ENCODE data around the gene PPM1H. TPM values are rescaled to one million over a fixed set of nuclear protein-coding genes. Genes with fewer than 3 reads are reported as not detected.
"Not testable (repeated sequence)": the region's sequence is repeated elsewhere in the genome, so short reads cannot be mapped to it uniquely, and the experiment has no call there.

Gene PPM1H
- polyA plus RNA-seq, 1 donor = 3.7 TPM

- DNase-seq = no peak
These were observed 258.2 kb downstream of the PPM1H start for GRCh38 chr12:62676521-62677307.

DNA sequence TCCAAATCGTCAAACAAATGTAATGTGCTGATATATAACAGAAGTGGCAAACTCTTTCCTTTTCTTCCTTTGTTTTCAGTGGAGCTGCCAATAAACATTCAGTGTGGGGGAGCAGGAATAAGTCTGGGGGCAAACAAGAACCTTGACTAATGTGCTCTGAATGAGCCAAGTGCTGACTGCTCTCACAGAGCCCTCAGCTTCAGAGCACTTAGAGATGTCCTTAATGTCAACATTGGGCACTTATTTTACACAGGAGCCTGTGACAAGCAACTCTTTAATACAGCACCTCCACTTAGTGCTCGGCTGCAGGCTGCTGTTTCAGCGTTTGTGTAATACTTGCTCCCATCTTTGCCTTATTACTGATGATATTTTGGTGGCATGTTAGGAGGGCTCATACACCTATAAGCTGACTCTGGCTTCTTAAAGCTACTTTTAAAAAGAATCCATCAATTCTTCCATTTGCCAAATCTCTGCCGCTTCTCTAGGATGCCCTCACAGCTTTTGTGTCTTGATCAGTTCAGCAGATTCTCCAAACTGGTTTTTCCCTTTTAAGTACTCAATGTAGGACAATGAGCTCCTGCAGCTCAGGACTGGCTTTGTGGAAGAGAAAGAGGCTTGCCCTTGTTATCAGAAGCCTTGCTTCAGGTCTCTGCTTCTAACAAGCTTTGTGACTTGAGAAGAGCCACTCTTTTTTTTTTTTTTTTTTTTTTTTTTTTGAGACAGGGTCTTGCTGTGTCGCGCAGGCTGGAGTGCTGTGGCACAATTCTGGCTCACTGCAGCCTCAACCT lies 261.7 kb downstream of the PPM1H start:
- DNase-seq = no peak

DNA sequence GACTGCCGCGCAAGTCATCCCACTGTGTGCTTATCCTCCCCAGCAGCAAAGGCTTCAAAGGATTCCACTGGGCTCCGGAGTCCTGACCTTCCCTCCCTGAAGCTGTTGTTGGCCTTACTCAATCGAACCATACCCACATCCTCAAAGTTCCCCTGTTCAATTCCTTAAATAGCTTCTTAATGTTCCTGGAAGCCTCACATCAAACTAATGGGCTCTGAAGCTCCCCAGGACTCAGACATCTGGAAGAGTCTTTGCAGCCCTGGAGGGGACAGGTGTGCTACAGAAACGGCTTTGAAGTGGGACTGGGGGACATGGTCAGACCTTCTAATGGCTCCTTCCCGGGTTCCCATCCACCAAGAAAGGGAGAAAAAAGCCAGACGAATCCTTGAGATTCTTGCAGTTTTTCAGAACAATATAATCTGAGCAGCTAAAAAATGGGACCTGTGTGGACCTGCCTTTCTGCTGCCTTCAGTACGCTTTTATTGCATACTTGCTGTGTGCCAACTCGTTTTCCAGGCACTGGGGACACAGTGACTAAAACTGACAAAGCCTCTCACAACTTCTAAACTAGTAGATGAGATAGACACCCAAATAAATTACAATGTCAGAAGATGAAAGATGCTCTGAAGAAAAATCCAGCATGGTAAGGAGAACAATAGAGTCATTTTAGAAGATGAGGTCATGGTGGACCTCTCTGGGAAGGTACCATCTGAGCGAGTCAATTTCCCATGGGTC lies 263.8 kb downstream of the PPM1H start:
- no peak for DNase-seq

DNA sequence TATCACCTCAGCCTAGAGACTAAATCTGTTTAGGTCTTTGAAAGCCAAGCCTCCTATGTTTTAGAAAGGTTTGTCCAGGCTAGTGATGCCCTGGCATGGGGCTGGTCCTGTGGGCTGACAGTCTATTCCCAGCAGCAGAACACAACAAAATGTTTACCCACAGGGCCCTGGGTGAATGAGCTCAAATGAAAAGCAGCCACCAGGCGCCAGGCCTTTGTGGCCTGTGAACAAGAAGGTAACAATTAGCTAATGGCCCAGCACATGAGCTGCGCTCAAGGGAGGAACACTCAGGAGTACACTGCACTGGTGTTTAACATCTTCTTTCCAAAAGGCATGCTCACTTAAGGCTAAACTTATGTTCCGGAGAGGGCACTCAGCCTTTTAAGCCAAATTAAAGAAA lies 266.2 kb downstream of the PPM1H start:
- no peak for DNase-seq

GRCh38 chr12:62664951-62665350 lies 270.0 kb downstream of the PPM1H start:
- not testable (repeated sequence) for DNase-seq

GRCh38 chr12:62660756-62661155 lies 274.2 kb downstream of the PPM1H start:
- DNase-seq = no peak

DNA sequence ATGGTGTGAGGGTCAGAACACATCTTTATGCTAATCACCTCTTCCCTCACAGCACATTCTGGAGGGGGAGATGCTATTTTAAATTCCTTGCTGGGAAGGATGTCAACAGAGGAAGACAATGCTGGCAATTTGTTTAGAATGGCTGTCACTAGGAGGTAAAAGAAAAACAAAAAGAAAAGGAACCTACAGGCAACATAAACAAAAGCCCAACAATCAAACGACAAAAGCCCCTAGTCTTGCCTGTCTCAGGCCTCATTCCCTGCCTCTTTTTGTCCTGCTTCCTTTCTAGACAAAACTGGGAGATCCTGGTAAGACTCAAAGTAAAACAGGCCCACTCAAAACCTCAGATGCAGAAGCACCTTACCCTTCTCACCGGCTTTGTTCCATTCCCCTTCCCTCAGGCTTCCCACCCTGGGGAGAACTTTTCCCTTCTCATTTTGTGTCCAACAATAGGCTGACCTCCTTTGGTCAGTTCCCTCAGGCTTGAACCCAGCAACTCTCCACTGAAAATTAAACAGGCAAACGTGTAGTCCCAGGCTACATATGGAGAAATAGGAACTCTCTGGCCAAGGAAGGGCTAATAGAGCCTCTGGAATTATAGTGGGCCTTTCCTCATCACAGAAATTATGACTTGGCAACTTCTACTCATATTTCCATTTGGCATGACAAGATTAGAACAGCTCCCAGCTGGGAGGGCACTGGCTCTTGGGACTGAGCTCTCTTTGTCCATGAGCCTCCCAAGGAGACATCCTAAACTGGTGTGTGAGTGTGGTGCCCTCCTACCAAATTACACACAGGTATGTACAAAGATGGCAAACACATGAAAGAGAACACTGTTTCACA lies 275.3 kb downstream of the PPM1H start:
- no peak for DNase-seq

- no peak for DNase-seq
These were observed 276.0 kb downstream of the PPM1H start for GRCh38 chr12:62658910-62659309.

DNA sequence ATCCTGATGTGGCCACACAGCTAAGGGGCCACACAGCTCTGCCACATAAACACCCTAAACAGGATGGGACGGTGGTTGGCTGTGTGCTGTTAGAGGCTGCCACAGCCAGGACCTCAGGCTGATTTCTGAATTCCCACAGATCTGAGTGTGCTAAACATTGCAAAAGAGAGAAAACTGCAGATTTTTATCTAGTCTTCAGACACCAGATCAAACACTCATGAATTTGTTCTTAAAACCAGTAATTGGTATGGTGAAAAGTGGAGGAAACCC lies 277.7 kb downstream of the PPM1H start:
- no peak for DNase-seq

GRCh38 chr12:62656591-62657362 lies 278.2 kb downstream of the PPM1H start:
- DNase-seq = no peak

DNA sequence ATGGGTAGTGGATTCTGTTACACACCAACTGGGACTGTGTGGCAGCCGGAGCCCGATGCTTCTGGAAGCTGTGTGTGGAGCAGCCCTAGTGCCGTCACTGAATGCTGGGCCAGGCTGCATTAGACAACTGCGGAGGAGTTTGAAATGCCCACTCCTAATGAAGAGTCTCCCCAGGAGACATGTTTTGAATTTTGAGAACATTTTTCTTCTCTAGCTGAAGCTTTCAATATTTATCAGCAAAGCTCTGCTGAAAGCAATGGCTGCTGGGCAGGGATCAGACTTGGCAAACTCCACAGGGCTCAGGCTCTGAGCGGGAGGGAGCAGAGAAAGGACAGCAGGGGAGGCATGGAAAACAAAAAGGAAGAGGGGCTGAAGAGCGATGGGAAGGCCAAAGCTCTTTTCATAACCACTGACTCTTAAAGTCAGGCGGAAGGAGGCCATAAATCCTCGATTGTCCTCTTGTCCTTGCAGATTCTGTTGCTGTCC lies 279.2 kb downstream of the PPM1H start:
- no peak for DNase-seq

DNA sequence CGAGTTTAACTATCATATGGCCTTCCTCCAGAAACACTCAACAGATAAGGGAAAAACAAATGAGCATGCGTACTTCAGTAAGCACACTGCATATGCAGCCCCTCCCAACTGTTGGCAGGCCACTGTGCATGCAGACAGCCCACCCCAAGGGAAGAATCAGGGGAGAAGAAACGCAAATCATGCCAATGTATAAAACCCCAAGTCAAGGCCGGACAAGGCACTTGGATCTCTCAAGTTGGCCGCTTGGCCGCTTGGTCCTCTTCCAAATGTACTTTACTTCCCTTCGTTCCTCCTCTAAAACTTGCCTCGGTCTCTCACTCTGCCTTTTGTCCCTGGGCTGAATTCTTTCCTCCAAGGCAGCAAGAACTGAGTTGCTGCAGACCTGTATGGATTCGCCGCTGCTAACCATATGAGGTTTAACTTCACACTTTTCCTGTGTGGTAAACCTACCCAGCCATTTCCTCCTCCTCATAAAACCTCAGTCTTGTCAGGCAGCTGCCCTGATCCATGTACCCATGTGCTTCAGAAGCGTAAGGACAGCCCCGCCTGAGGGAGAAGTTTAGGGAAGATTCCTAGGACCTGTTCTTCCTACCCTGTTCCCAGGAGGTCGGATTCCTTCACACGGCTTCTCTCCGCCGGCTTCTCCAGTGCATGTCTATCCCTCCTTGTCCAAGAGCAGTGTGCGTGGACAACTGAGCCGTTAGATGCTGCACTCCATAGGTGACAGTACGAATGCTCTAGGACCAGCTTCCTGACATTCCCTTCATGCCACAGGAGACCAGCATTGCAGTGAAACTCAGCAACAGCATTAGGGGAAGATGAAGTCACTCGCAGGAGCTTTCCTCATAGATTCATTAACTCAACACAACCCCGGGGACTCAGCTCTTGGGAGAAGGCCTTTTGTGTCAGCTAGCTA lies 280.4 kb downstream of the PPM1H start:
- no peak for DNase-seq

DNA sequence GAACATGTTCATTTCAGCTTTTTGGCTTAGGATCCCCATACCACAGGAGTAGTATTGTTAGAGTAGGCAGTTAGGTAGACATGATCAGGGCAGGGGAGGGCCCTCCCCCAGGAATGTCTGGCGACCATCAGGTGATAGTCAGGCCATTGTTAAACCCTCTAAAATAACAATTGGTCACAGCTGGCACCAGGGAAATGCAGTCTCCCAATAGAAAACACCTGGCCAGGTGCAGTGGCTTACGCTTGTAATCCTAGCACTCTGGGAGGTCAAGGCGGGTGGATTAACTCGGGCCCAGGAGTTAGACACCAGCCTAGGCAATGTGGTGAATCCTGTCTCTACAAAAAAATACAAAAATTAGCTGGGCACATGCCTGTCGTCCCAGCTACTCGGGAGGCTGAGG lies 281.2 kb downstream of the PPM1H start:
- no peak for DNase-seq

DNA sequence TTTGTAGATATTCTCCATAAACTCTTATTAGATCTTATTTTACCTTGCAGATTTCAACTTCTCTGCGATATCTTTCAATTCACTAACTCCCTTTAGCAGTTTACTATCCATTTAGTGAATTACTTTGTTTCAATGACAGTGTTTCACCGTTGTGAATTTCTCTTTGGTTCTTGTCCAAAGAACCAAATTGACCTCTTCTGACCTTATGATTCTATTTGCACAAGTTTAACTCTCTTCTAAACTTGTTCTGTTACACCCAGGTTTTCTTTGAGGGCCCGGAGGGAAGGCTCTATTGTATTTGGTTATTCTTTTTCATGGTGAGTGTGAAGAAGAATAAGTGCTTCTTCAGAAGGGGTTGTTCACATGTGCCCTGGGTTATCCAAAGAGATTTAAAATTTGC lies 281.6 kb downstream of the PPM1H start:
- DNase-seq = no peak

DNA sequence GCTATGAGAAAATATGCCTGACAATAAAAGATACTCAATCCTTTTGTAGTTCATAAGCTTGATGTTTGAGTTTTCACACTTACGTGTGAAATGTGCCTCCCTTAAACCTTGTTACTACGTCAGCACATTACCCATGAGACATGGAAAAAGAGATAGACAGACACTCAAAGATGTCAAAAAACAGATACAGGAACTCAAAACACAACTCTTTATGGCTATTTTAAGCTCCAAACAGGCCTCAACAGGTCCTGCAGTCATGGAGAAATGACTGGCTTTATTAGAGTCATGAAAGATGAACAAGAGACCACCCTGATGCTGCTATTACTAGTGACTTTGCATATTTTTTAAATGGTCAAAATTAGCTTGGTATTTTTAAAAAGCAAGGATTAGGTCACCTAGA lies 283.8 kb downstream of the PPM1H start:
- no peak for DNase-seq

DNA sequence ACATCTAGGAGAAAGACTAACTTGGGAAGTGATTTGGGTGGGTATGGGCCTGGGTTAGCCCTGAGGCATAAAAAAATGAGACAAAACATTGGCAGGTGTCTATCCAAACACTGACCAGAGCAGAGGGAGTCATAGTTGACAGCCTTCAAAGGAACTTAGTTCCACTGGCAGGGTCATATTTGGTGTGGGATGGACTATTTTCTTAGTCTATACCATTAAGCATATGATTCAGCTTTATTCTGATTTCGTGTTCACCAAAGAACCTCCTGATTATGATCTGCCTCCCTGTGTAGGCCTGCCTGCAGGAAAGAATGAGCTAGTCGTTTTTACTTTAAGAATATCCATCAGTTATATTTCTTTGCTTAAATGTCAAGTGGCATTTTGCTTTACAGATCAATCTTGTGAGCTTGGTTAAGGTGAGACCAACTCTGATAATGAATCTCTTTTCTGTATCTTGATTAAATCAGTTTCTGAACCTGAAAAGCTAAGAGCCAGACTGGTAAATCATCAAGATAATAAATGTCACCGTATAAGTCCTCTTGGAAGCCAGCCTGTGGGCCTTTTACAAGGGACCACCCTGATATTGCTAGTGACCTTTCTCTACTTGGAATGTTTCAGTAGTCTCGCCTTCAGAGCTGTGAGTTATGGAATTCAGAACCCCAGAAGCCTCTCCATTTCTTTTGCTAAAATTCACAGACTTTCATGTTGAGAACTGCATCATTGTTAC lies 285.4 kb downstream of the PPM1H start:
- no peak for DNase-seq

GRCh38 chr12:62647586-62647985 lies 287.4 kb downstream of the PPM1H start:
- no peak for DNase-seq

DNA sequence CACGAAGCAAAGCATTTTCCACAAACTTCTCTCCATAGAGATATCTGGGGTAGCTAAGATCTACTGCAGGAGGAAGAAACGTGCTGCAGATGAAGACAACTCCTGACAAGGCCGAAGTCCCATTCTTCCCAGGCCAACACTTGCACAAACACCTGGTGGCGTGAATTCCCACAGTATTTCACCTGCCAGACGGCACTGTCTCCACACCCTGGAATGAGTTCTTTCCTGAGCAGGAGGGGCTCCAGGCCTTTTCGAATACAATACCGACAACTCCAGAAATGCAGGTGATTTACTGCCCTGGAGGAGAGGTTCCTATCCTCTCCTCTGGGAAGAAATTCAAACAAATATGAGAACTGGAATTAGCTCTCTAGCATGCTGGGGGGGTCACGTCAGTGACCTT lies 288.4 kb downstream of the PPM1H start:
- DNase-seq = no peak

GRCh38 chr12:62643486-62643885 lies 291.5 kb downstream of the PPM1H start:
- DNase-seq = no peak

- no peak for DNase-seq
These were observed 292.5 kb downstream of the PPM1H start for GRCh38 chr12:62642486-62642885.

Data from hindlimb muscle (tissue), 1 donor.